Measurements from ENCODE around the gene PRPSAP1. TPM values are rescaled to one million over a fixed set of nuclear protein-coding genes. Genes with fewer than 3 reads are reported as not detected.
"Not testable (repeated sequence)": the region's sequence is repeated elsewhere in the genome, so short reads cannot be mapped to it uniquely, and the experiment has no call there.

PRPSAP1 gene
- total RNA-seq, 3 donors from 2014 or later: 45.3 to 63.0 (median 61.4) TPM

- intact Hi-C loops (cut with DNase I, micrococcal nuclease): no loop called here
- Histone ChIP-seq H3K4me3 (no peak overlapping the region), H3K9me3 (no peaks in the 10 kb centered on the region), H3K4me1 (ENCODE audit: low read depth) (peaks cover under 1% of the 10 kb centered on the region), H3K36me3 (ENCODE audit: low read depth) (no peaks in the 10 kb centered on the region)
- DNase-seq (no peak), ATAC-seq (no peak)
- no peak for TF ChIP-seq CTCF (IDR thresholded peaks at IDR 0.05)
Observed at GRCh38 chr17:76360461-76360860, 6.7 kb upstream of the PRPSAP1 start.

- ATAC-seq; intact Hi-C loops (cut with DNase I, micrococcal nuclease): not testable (repeated sequence)
Observed at GRCh38 chr17:76359776-76360175, 6.1 kb upstream of the PRPSAP1 start.

GRCh38 chr17:76359375-76359774 is 5.7 kb upstream of the PRPSAP1 start:
- no peak for TF ChIP-seq CTCF (IDR thresholded peaks at IDR 0.05)
- ATAC-seq (no peak), DNase-seq (no peak)
- H3K36me3 ChIP-seq (ENCODE audit: low read depth): no peaks in the 10 kb centered on the region
- no peaks in the 10 kb centered on the region for H3K9me3 ChIP-seq
- intact Hi-C loops (cut with DNase I, micrococcal nuclease): no loop called here
- H3K4me3 ChIP-seq: no peak overlapping the region
- peaks cover 2% of the 10 kb centered on the region for H3K4me1 ChIP-seq (ENCODE audit: low read depth)

More at GRCh38 chr17:76359776-76360175, 6.1 kb upstream of the PRPSAP1 start:
- not testable (repeated sequence) for H3K36me3 ChIP-seq (ENCODE audit: low read depth); DNase-seq; H3K4me3 ChIP-seq; H3K9me3 ChIP-seq; H3K4me1 ChIP-seq (ENCODE audit: low read depth)

GRCh38 chr17:76357597-76358158 is 4.0 kb upstream of the PRPSAP1 start:
- no peak for TF ChIP-seq CTCF (IDR thresholded peaks at IDR 0.05)
- peak in 1 of 3 donors; percentile 28 for DNase-seq

GRCh38 chr17:76356803-76357456 is 3.2 kb upstream of the PRPSAP1 start:
- ATAC-seq (peak; percentile 50), DNase-seq (peak in 2 of 3 donors; percentile 34 to 39)
- TF ChIP-seq CTCF (IDR thresholded peaks at IDR 0.05): no peak
- Histone ChIP-seq H3K36me3 (ENCODE audit: low read depth) (no peaks in the 10 kb centered on the region), H3K4me3 (no peak overlapping the region), H3K4me1 (ENCODE audit: low read depth) (peaks cover 15% of the 10 kb centered on the region), H3K9me3 (no peaks in the 10 kb centered on the region)
- intact Hi-C loops (cut with DNase I, micrococcal nuclease): no loop called here

More at GRCh38 chr17:76357597-76358158, 4.0 kb upstream of the PRPSAP1 start:
- intact Hi-C loops (cut with DNase I, micrococcal nuclease): no loop called here
- peaks cover 7% of the 10 kb centered on the region for H3K4me1 ChIP-seq (ENCODE audit: low read depth)
- no peak overlapping the region for H3K4me3 ChIP-seq
- no peak for ATAC-seq
- no peaks in the 10 kb centered on the region for H3K36me3 ChIP-seq (ENCODE audit: low read depth)
- H3K9me3 ChIP-seq: no peaks in the 10 kb centered on the region

- no peak overlapping the region for H3K4me3 ChIP-seq
- DNase-seq: peak in 1 of 3 donors; percentile 41
- no peak for ATAC-seq
- H3K9me3 ChIP-seq: no peaks in the 10 kb centered on the region
- peaks cover 17% of the 10 kb centered on the region for H3K4me1 ChIP-seq (ENCODE audit: low read depth)
- intact Hi-C loops (cut with DNase I, micrococcal nuclease): no loop called here
- TF ChIP-seq CTCF (IDR thresholded peaks at IDR 0.05): no peak
- no peaks in the 10 kb centered on the region for H3K36me3 ChIP-seq (ENCODE audit: low read depth)
Observed at GRCh38 chr17:76354747-76355310, 1.1 kb upstream of the PRPSAP1 start.
